Caki2 (cell line): Measurements from ENCODE around the gene OR52K2. TPM values are rescaled to one million over a fixed set of nuclear protein-coding genes. Genes with fewer than 3 reads are reported as not detected.
"Not testable (repeated sequence)": the region's sequence is repeated elsewhere in the genome, so short reads cannot be mapped to it uniquely, and the experiment has no call there.

Experiments used
- DNase-seq: peaks from one replicate; pipeline ENCODE4 v3.0.0-alpha.2; 2015; ENCODE audit warnings: low read depth
- in situ Hi-C: cut with HindIII; loops from 2 replicates; pipeline ENCODE4 v1.10.0; 2016; ENCODE audit warnings: low sequenced_read_pairs, low pct_unique_long_range_greater_than_20kb, mixed read lengths
- total RNA-seq: library from RNA; depleted of rRNA; stranded (reverse); fragments of >200 nt; shearing (Covaris generic); gene quantifications from 2 replicates; pipeline ENCODE4 v1.2.3, GENCODE V29; 2014; ENCODE audit warnings: low replicate concordance; rRNA removed

OR52K2 gene
- not detected in 2 replicates for total RNA-seq

- DNase-seq: no peak
- in situ Hi-C loops: no loop called here
Observed at GRCh38 chr11:4448995-4449394, at the start of gene OR52K2. TSS of gene OR52K2 (plus strand) at chr11:4449295. CDS start at chr11:4449340, 45 bp downstream.

GRCh38 chr11:4406206-4406605 is 42.9 kb upstream of the OR52K2 start:
- DNase-seq, in situ Hi-C loops: not testable (repeated sequence)

GRCh38 chr11:4416306-4416705 is 32.8 kb upstream of the OR52K2 start:
- DNase-seq: no peak
- in situ Hi-C loops: no loop called here

GRCh38 chr11:4416816-4417215 is 32.3 kb upstream of the OR52K2 start:
- no peak for DNase-seq
- in situ Hi-C loops: no loop called here

- in situ Hi-C loops: no loop called here
- no peak for DNase-seq
Observed at GRCh38 chr11:4418403-4418802, 30.7 kb upstream of the OR52K2 start.

GRCh38 chr11:4430051-4430450 is 19.0 kb upstream of the OR52K2 start:
- DNase-seq: no peak
- in situ Hi-C loops: no loop called here

- DNase-seq: no peak
- in situ Hi-C loops: no loop called here
Observed at GRCh38 chr11:4433856-4434255, 15.2 kb upstream of the OR52K2 start.

- no peak for DNase-seq
- in situ Hi-C loops: no loop called here
Observed at GRCh38 chr11:4436411-4436810, 12.7 kb upstream of the OR52K2 start.

GRCh38 chr11:4441515-4441914 is 7.6 kb upstream of the OR52K2 start:
- no peak for DNase-seq
- in situ Hi-C loops: no loop called here

- in situ Hi-C loops: no loop called here
- DNase-seq: no peak
Observed at GRCh38 chr11:4443232-4443891, 5.7 kb upstream of the OR52K2 start.

GRCh38 chr11:4453118-4453517 is 4.0 kb downstream of the OR52K2 start:
- no peak for DNase-seq
- in situ Hi-C loops: no loop called here

- in situ Hi-C loops: no loop called here
- DNase-seq: no peak
Observed at GRCh38 chr11:4454021-4454420, 4.9 kb downstream of the OR52K2 start.

- in situ Hi-C loops: no loop called here
- DNase-seq: no peak
Observed at GRCh38 chr11:4455419-4455818, 6.3 kb downstream of the OR52K2 start.

GRCh38 chr11:4459500-4459899 is 10.4 kb downstream of the OR52K2 start:
- in situ Hi-C loops: no loop called here
- no peak for DNase-seq

GRCh38 chr11:4460151-4460550 is 11.1 kb downstream of the OR52K2 start:
- DNase-seq: no peak
- in situ Hi-C loops: no loop called here

GRCh38 chr11:4464216-4465159 is 15.4 kb downstream of the OR52K2 start:
- DNase-seq: peak; percentile 54
- in situ Hi-C loops: no loop called here

GRCh38 chr11:4465407-4465806 is 16.3 kb downstream of the OR52K2 start:
- in situ Hi-C loops: no loop called here

GRCh38 chr11:4466131-4466870 is 17.2 kb downstream of the OR52K2 start:
- DNase-seq: no peak
- in situ Hi-C loops: no loop called here

More at GRCh38 chr11:4465407-4465806, 16.3 kb downstream of the OR52K2 start:
- DNase-seq: no peak
